Brain microvascular endothelial cell (primary cell): ENCODE data around the gene LAPTM5.

Experiments
- DNase-seq: peaks from one replicate; pipeline ENCODE4 v3.0.0-alpha.2; 2020
- H3K27ac ChIP-seq: fragments of 250-450 bp; sonication (Bioruptor Pico); 2 replicates; pipeline ENCODE4 v1.5.1; 2020; ENCODE audit warnings: mild to moderate bottlenecking, moderate library complexity
- H3K27me3 ChIP-seq: fragments of 250-450 bp; sonication (Bioruptor Pico); replicated peaks from 2 replicates; pipeline ENCODE4 v1.5.1; 2020; ENCODE audit warnings: mild to moderate bottlenecking
- H3K36me3 ChIP-seq: fragments of 250-450 bp; sonication (Bioruptor Pico); replicated peaks from 2 replicates; pipeline ENCODE4 v1.5.1; 2020; ENCODE audit warnings: mild to moderate bottlenecking
- H3K4me3 ChIP-seq: 2 replicates; pipeline ENCODE4 v1.5.1; 2011; ENCODE audit warnings: low read depth, mild to moderate bottlenecking, control low read depth, low read length, moderate library complexity
- in situ Hi-C: cut with HindIII; loops from 2 replicates; pipeline ENCODE4 v1.10.0; 2017; ENCODE audit warnings: low sequenced_read_pairs, low pct_ligation_motif_present
- TF ChIP-seq, protein P1 (sequence below): IDR thresholded peaks from 2 replicates; pipeline ENCODE4 v1.5.1; 2011; ENCODE audit warnings: low read depth, mild to moderate bottlenecking, moderate library complexity, low read length, control low read depth, inconsistent platforms; ENCODE audit errors: missing control alignments

Gene LAPTM5

GRCh38 chr1:30705698-30706097 is 51.9 kb downstream of the LAPTM5 start:
- H3K27me3 ChIP-seq, result peaks cover 2% of the 10 kb centered on the region

DNA sequence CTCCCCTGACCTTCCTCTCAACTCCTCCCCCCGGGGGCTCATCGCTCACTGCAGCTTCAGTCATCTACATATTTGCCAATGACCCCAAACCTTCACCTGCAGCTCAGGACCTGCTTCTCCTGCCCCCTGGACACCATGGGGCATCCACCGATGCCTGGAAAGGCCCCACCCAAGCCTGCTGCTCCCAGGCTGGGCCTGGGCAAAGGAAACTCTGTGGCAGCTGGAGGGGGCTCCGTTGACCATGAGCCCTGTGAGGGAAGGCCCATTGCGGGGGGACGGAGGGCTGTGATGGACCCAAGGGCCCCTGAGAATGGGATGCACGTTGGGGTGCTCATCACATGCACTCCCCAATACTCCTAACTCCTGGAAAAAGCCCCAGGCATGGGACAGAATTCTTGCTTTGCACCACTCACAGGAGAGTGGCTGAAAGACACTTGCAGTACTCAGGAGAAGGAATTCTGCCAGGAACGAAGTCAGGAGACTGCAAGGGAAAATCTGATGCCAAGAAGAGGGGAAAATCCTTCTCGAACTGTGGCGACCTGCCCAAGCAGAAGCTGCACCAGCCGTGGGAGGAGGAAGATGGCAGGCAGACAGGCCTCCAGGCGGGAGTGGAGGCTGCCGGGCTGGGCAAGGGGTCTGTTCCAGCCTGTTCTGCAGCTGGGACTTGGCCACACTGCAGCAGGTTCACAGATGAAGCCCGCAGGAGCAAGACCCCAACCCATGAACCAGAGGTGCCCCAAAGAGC is 52.6 kb downstream of the LAPTM5 start:
- DNase-seq, result no peak
- Histone ChIP-seq H3K27ac (no peak overlapping the region), H3K27me3 (peaks cover 2% of the 10 kb centered on the region), H3K4me3 (no peak overlapping the region), H3K36me3 (no peaks in the 10 kb centered on the region)
- TF ChIP-seq, protein P1, sequence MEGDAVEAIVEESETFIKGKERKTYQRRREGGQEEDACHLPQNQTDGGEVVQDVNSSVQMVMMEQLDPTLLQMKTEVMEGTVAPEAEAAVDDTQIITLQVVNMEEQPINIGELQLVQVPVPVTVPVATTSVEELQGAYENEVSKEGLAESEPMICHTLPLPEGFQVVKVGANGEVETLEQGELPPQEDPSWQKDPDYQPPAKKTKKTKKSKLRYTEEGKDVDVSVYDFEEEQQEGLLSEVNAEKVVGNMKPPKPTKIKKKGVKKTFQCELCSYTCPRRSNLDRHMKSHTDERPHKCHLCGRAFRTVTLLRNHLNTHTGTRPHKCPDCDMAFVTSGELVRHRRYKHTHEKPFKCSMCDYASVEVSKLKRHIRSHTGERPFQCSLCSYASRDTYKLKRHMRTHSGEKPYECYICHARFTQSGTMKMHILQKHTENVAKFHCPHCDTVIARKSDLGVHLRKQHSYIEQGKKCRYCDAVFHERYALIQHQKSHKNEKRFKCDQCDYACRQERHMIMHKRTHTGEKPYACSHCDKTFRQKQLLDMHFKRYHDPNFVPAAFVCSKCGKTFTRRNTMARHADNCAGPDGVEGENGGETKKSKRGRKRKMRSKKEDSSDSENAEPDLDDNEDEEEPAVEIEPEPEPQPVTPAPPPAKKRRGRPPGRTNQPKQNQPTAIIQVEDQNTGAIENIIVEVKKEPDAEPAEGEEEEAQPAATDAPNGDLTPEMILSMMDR, result no peak
- in situ Hi-C loops, result no loop called here

More at GRCh38 chr1:30705698-30706097, 51.9 kb downstream of the LAPTM5 start:
- H3K4me3 ChIP-seq, result no peak overlapping the region
- DNase-seq, result no peak
- H3K27ac ChIP-seq, result no peak overlapping the region
- H3K36me3 ChIP-seq, result no peaks in the 10 kb centered on the region
- TF ChIP-seq, protein P1, result no peak
- in situ Hi-C loops, result no loop called here

- no peak for DNase-seq
- peaks cover 2% of the 10 kb centered on the region for H3K27me3 ChIP-seq
- H3K4me3 ChIP-seq, result no peak overlapping the region
- in situ Hi-C loops, result no loop called here
- H3K27ac ChIP-seq, result no peak overlapping the region
- TF ChIP-seq, protein P1, result no peak
- no peaks in the 10 kb centered on the region for H3K36me3 ChIP-seq
Observed at GRCh38 chr1:30704271-30704670, 53.3 kb downstream of the LAPTM5 start.

GRCh38 chr1:30702823-30703222 is 54.8 kb downstream of the LAPTM5 start:
- Histone ChIP-seq H3K36me3 (no peaks in the 10 kb centered on the region), H3K27ac (no peak overlapping the region), H3K4me3 (no peak overlapping the region), H3K27me3 (peaks cover 2% of the 10 kb centered on the region)
- TF ChIP-seq, protein P1, result no peak
- in situ Hi-C loops, result no loop called here
- no peak for DNase-seq

DNA sequence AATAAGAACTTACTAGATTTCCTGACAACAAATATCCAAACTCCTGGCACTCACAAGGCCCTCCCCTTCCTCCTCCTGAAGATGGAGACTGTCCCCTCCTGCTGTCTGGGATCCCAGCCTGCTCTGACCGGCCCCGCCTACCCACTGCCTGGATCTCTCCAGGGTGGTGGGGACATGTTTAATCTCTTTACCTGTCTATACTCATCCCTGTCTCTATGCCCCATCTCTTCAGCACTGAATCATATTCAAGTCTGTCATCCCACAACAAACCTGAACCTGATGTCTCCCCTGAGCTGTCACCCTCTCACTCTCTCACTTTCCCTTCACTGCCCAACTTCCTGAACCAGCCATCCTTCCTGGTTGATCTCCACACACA is 56.3 kb downstream of the LAPTM5 start:
- Histone ChIP-seq H3K4me3 (no peak overlapping the region), H3K27me3 (peaks cover 6% of the 10 kb centered on the region), H3K27ac (no peak overlapping the region), H3K36me3 (no peaks in the 10 kb centered on the region)
- in situ Hi-C loops, result no loop called here
- TF ChIP-seq, protein P1, result no peak
- no peak for DNase-seq
